ENCODE results near the gene RPL36A. TPM values are rescaled to one million over a fixed set of nuclear protein-coding genes. Genes with fewer than 3 reads are reported as not detected.

The RPL36A gene
- total and polyA plus RNA-seq, 2 donors: 2,714 to 3,361 TPM

- no peak overlapping the region for H3K27ac ChIP-seq (ENCODE audit: low read depth in 1 of 2, low read length in 1 of 2)
- 80% methylated on average over 7 of the region's 7 CpGs for WGBS
- no peaks in the 10 kb centered on the region for H3K4me1 ChIP-seq (ENCODE audit: control insufficient read depth in 2 of 2, insufficient read depth in 2 of 2, low read length in 2 of 2)
- H3K27me3 ChIP-seq (ENCODE audit: control insufficient read depth in 2 of 2, insufficient read depth in 1 of 2, low read length in 1 of 2): no peaks in the 10 kb centered on the region
- no peak overlapping the region for H3K4me3 ChIP-seq (ENCODE audit: low read length in 2 of 2)
- no peaks in the 10 kb centered on the region for H3K9me3 ChIP-seq (ENCODE audit: control insufficient read depth in 2 of 2, insufficient read depth in 1 of 2, low read length in 1 of 2)
- H3K36me3 ChIP-seq (ENCODE audit: control insufficient read depth in 2 of 2, insufficient read depth in 2 of 2, low read length in 1 of 2): no peaks in the 10 kb centered on the region
- DNase-seq (ENCODE audit: low read depth in 6 of 9, low spot score in 9 of 9): no peak
Observed at GRCh38 chrX:101385026-101385684, 5.7 kb upstream of the RPL36A start.

GRCh38 chrX:101385795-101386541, 4.8 kb upstream of the RPL36A start, which contains the start of gene BTK:
Gene BTK, minus strand, starts transcription at chrX:101386191. Its CDS starts 10,907 bp downstream, at chrX:101375284.
- Histone ChIP-seq H3K4me3 (ENCODE audit: low read length in 2 of 2) (no peak within 1 kb of the TSS), H3K36me3 (ENCODE audit: control insufficient read depth in 2 of 2, insufficient read depth in 2 of 2, low read length in 1 of 2) (no peaks in the 10 kb centered on the region), H3K9me3 (ENCODE audit: control insufficient read depth in 2 of 2, insufficient read depth in 1 of 2, low read length in 1 of 2) (no peaks in the 10 kb centered on the region), H3K27ac (ENCODE audit: low read depth in 1 of 2, low read length in 1 of 2) (no peak within 1 kb of the TSS), H3K4me1 (ENCODE audit: control insufficient read depth in 2 of 2, insufficient read depth in 2 of 2, low read length in 2 of 2) (peaks cover 0 to 4% of the 10 kb centered on the region in 2 donors), H3K27me3 (ENCODE audit: control insufficient read depth in 2 of 2, insufficient read depth in 1 of 2, low read length in 1 of 2) (no peaks in the 10 kb centered on the region)
- no peak for DNase-seq (ENCODE audit: low read depth in 6 of 9, low spot score in 9 of 9)
- 45% methylated on average over 9 of the region's 9 CpGs for WGBS

GRCh38 chrX:101386542-101386885, 4.3 kb upstream of the RPL36A start:
- 50% methylated on average over 6 of the region's 6 CpGs for WGBS
- H3K4me1 ChIP-seq (ENCODE audit: control insufficient read depth in 2 of 2, insufficient read depth in 2 of 2, low read length in 2 of 2): peaks cover 0 to 4% of the 10 kb centered on the region in 2 donors
- DNase-seq (ENCODE audit: low read depth in 6 of 9, low spot score in 9 of 9): no peak
- no peaks in the 10 kb centered on the region for H3K36me3 ChIP-seq (ENCODE audit: control insufficient read depth in 2 of 2, insufficient read depth in 2 of 2, low read length in 1 of 2)
- H3K4me3 ChIP-seq (ENCODE audit: low read length in 2 of 2): no peak overlapping the region
- H3K27me3 ChIP-seq (ENCODE audit: control insufficient read depth in 2 of 2, insufficient read depth in 1 of 2, low read length in 1 of 2): no peaks in the 10 kb centered on the region
- no peaks in the 10 kb centered on the region for H3K9me3 ChIP-seq (ENCODE audit: control insufficient read depth in 2 of 2, insufficient read depth in 1 of 2, low read length in 1 of 2)
- H3K27ac ChIP-seq (ENCODE audit: low read depth in 1 of 2, low read length in 1 of 2): no peak overlapping the region

GRCh38 chrX:101388604-101389003, 2.2 kb upstream of the RPL36A start:
- 96% methylated on average over 3 of the region's 3 CpGs for WGBS

GRCh38 chrX:101391831-101392230, 1.0 kb downstream of the RPL36A start:
- Histone ChIP-seq H3K4me3 (ENCODE audit: low read length in 2 of 2) (peak overlapping the region in 1 of 2 donors; percentile 61), H3K27me3 (ENCODE audit: control insufficient read depth in 2 of 2, insufficient read depth in 1 of 2, low read length in 1 of 2) (no peaks in the 10 kb centered on the region), H3K9me3 (ENCODE audit: control insufficient read depth in 2 of 2, insufficient read depth in 1 of 2, low read length in 1 of 2) (no peaks in the 10 kb centered on the region), H3K4me1 (ENCODE audit: control insufficient read depth in 2 of 2, insufficient read depth in 2 of 2, low read length in 2 of 2) (peaks cover 0 to 4% of the 10 kb centered on the region in 2 donors), H3K36me3 (ENCODE audit: control insufficient read depth in 2 of 2, insufficient read depth in 2 of 2, low read length in 1 of 2) (peaks cover 0 to 13% of the 10 kb centered on the region in 2 donors), H3K27ac (ENCODE audit: low read depth in 1 of 2, low read length in 1 of 2) (no peak overlapping the region)
- 59% methylated on average over 6 of the region's 6 CpGs for WGBS
- DNase-seq (ENCODE audit: low read depth in 6 of 9, low spot score in 9 of 9): no peak

More at GRCh38 chrX:101388604-101389003, 2.2 kb upstream of the RPL36A start:
- peaks cover 0 to 7% of the 10 kb centered on the region in 2 donors for H3K36me3 ChIP-seq (ENCODE audit: control insufficient read depth in 2 of 2, insufficient read depth in 2 of 2, low read length in 1 of 2)
- H3K27ac ChIP-seq (ENCODE audit: low read depth in 1 of 2, low read length in 1 of 2): no peak overlapping the region
- peaks cover 0 to 4% of the 10 kb centered on the region in 2 donors for H3K4me1 ChIP-seq (ENCODE audit: control insufficient read depth in 2 of 2, insufficient read depth in 2 of 2, low read length in 2 of 2)
- no peak overlapping the region for H3K4me3 ChIP-seq (ENCODE audit: low read length in 2 of 2)
- no peaks in the 10 kb centered on the region for H3K27me3 ChIP-seq (ENCODE audit: control insufficient read depth in 2 of 2, insufficient read depth in 1 of 2, low read length in 1 of 2)
- no peaks in the 10 kb centered on the region for H3K9me3 ChIP-seq (ENCODE audit: control insufficient read depth in 2 of 2, insufficient read depth in 1 of 2, low read length in 1 of 2)
- DNase-seq (ENCODE audit: low read depth in 6 of 9, low spot score in 9 of 9): no peak

- no peak overlapping the region for H3K4me3 ChIP-seq (ENCODE audit: low read length in 2 of 2)
- H3K27ac ChIP-seq (ENCODE audit: low read depth in 1 of 2, low read length in 1 of 2): no peak overlapping the region
Observed at GRCh38 chrX:101393530-101394305, 2.9 kb downstream of the RPL36A start.

GRCh38 chrX:101394372-101394771, 3.6 kb downstream of the RPL36A start:
- Histone ChIP-seq H3K36me3 (ENCODE audit: control insufficient read depth in 2 of 2, insufficient read depth in 2 of 2, low read length in 1 of 2) (peaks cover 0 to 15% of the 10 kb centered on the region in 2 donors), H3K4me1 (ENCODE audit: control insufficient read depth in 2 of 2, insufficient read depth in 2 of 2, low read length in 2 of 2) (peaks cover 0 to 4% of the 10 kb centered on the region in 2 donors), H3K27ac (ENCODE audit: low read depth in 1 of 2, low read length in 1 of 2) (no peak overlapping the region), H3K9me3 (ENCODE audit: control insufficient read depth in 2 of 2, insufficient read depth in 1 of 2, low read length in 1 of 2) (no peaks in the 10 kb centered on the region), H3K27me3 (ENCODE audit: control insufficient read depth in 2 of 2, insufficient read depth in 1 of 2, low read length in 1 of 2) (no peaks in the 10 kb centered on the region), H3K4me3 (ENCODE audit: low read length in 2 of 2) (no peak overlapping the region)
- DNase-seq (ENCODE audit: low read depth in 6 of 9, low spot score in 9 of 9): no peak

More at GRCh38 chrX:101393530-101394305, 2.9 kb downstream of the RPL36A start:
- Histone ChIP-seq H3K36me3 (ENCODE audit: control insufficient read depth in 2 of 2, insufficient read depth in 2 of 2, low read length in 1 of 2) (peaks cover 0 to 15% of the 10 kb centered on the region in 2 donors), H3K4me1 (ENCODE audit: control insufficient read depth in 2 of 2, insufficient read depth in 2 of 2, low read length in 2 of 2) (peaks cover 0 to 4% of the 10 kb centered on the region in 2 donors), H3K27me3 (ENCODE audit: control insufficient read depth in 2 of 2, insufficient read depth in 1 of 2, low read length in 1 of 2) (no peaks in the 10 kb centered on the region), H3K9me3 (ENCODE audit: control insufficient read depth in 2 of 2, insufficient read depth in 1 of 2, low read length in 1 of 2) (no peaks in the 10 kb centered on the region)
- WGBS: 96% methylated on average over 11 of the region's 11 CpGs
- DNase-seq (ENCODE audit: low read depth in 6 of 9, low spot score in 9 of 9): no peak

- Histone ChIP-seq H3K4me3 (ENCODE audit: low read length in 2 of 2) (no peak overlapping the region), H3K27ac (ENCODE audit: low read depth in 1 of 2, low read length in 1 of 2) (no peak overlapping the region), H3K9me3 (ENCODE audit: control insufficient read depth in 2 of 2, insufficient read depth in 1 of 2, low read length in 1 of 2) (no peaks in the 10 kb centered on the region), H3K36me3 (ENCODE audit: control insufficient read depth in 2 of 2, insufficient read depth in 2 of 2, low read length in 1 of 2) (peaks cover under 1 to 19% of the 10 kb centered on the region in 2 donors), H3K4me1 (ENCODE audit: control insufficient read depth in 2 of 2, insufficient read depth in 2 of 2, low read length in 2 of 2) (no peaks in the 10 kb centered on the region), H3K27me3 (ENCODE audit: control insufficient read depth in 2 of 2, insufficient read depth in 1 of 2, low read length in 1 of 2) (no peaks in the 10 kb centered on the region)
- DNase-seq (ENCODE audit: low read depth in 6 of 9, low spot score in 9 of 9): no peak
- WGBS: 98% methylated on average over 1 of the region's 1 CpG
Observed at GRCh38 chrX:101395789-101396188, 5.0 kb downstream of the RPL36A start.

GRCh38 chrX:101397779-101398178, 7.0 kb downstream of the RPL36A start:
- WGBS: 93% methylated on average over 4 of the region's 4 CpGs
- H3K27ac ChIP-seq (ENCODE audit: low read depth in 1 of 2, low read length in 1 of 2): no peak overlapping the region
- no peak for DNase-seq (ENCODE audit: low read depth in 6 of 9, low spot score in 9 of 9)
- no peak overlapping the region for H3K4me3 ChIP-seq (ENCODE audit: low read length in 2 of 2)
- H3K36me3 ChIP-seq (ENCODE audit: control insufficient read depth in 2 of 2, insufficient read depth in 2 of 2, low read length in 1 of 2): peaks cover 8 to 21% of the 10 kb centered on the region in 2 donors
- no peaks in the 10 kb centered on the region for H3K9me3 ChIP-seq (ENCODE audit: control insufficient read depth in 2 of 2, insufficient read depth in 1 of 2, low read length in 1 of 2)
- H3K4me1 ChIP-seq (ENCODE audit: control insufficient read depth in 2 of 2, insufficient read depth in 2 of 2, low read length in 2 of 2): no peaks in the 10 kb centered on the region
- H3K27me3 ChIP-seq (ENCODE audit: control insufficient read depth in 2 of 2, insufficient read depth in 1 of 2, low read length in 1 of 2): no peaks in the 10 kb centered on the region
